Panc1 (cell line): ENCODE data around the gene MSGN1.

Source experiments
- POLR2AphosphoS5 ChIP-seq: IDR thresholded peaks from 2 replicates; pipeline ENCODE4 v1.6.1; 2012; ENCODE audit warnings: mild to moderate bottlenecking, low read depth, low read length, moderate library complexity
- SIN3A ChIP-seq: IDR thresholded peaks from 2 replicates; pipeline ENCODE4 v1.6.1; 2012; ENCODE audit warnings: low read depth, mild to moderate bottlenecking, low read length, moderate library complexity, borderline replicate concordance; ENCODE audit not compliant: insufficient read depth
- TCF7L2 ChIP-seq: IDR thresholded peaks from 2 replicates; pipeline ENCODE4 v1.6.1; 2011; ENCODE audit warnings: mild to moderate bottlenecking, low read depth, low read length, inconsistent platforms
- TF ChIP-seq, protein P1 (sequence below): fragments of 450-650 bp; IDR thresholded peaks from 2 replicates; pipeline ENCODE4 v1.5.1; 2017; ENCODE audit warnings: mild to moderate bottlenecking

DNA sequence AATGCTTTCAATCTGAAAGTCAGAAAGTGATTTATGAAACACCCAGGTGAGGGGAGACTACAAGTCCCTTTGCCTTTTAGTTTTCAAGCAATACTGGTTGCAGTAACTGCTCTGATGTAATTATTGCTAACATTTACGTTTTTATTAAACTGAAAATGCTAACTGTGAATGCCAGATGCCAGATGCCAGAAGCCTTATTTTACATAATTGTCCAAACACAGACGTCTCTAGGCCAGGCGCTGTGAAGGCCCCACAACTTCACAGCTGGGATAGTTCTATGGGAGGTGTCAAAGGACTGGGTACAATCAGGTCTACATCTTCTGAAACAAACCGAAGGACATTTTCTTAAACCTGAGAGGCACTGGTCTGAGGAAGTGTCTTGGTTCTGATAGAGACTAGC is 27.5 kb upstream of the MSGN1 start:
- TF ChIP-seq, protein P1, sequence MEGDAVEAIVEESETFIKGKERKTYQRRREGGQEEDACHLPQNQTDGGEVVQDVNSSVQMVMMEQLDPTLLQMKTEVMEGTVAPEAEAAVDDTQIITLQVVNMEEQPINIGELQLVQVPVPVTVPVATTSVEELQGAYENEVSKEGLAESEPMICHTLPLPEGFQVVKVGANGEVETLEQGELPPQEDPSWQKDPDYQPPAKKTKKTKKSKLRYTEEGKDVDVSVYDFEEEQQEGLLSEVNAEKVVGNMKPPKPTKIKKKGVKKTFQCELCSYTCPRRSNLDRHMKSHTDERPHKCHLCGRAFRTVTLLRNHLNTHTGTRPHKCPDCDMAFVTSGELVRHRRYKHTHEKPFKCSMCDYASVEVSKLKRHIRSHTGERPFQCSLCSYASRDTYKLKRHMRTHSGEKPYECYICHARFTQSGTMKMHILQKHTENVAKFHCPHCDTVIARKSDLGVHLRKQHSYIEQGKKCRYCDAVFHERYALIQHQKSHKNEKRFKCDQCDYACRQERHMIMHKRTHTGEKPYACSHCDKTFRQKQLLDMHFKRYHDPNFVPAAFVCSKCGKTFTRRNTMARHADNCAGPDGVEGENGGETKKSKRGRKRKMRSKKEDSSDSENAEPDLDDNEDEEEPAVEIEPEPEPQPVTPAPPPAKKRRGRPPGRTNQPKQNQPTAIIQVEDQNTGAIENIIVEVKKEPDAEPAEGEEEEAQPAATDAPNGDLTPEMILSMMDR: no peak
- TF ChIP-seq TCF7L2 (no peak), POLR2AphosphoS5 (no peak), SIN3A (no peak)
